SJCRH30 (cell line): ENCODE measurements around the gene APEX1. TPM values are rescaled to one million over a fixed set of nuclear protein-coding genes. Genes with fewer than 3 reads are reported as not detected.

Source experiments
- DNase-seq, 2 experiments: peaks; one replicate each; pipeline ENCODE4 v3.0.0-alpha.2; 2015 to 2020
- H3K27ac ChIP-seq: fragments of 250-450 bp; sonication (Bioruptor Pico); 2 replicates; pipeline ENCODE4 v1.5.1; 2020; ENCODE audit warnings: mild to moderate bottlenecking, moderate library complexity
- H3K27me3 ChIP-seq: fragments of 250-450 bp; sonication (Bioruptor Pico); 2 replicates; pipeline ENCODE4 v1.5.1; 2020; ENCODE audit warnings: mild to moderate bottlenecking, moderate library complexity
- H3K36me3 ChIP-seq: fragments of 250-450 bp; sonication (Bioruptor Pico); 2 replicates; pipeline ENCODE4 v1.5.1; 2020; ENCODE audit warnings: mild to moderate bottlenecking, moderate library complexity
- H3K4me1 ChIP-seq: fragments of 250-450 bp; sonication (Bioruptor Pico); 2 replicates; pipeline ENCODE4 v1.5.1; 2020; ENCODE audit warnings: mild to moderate bottlenecking, moderate library complexity
- H3K4me3 ChIP-seq: fragments of 250-450 bp; sonication (Bioruptor Pico); 2 replicates; pipeline ENCODE4 v1.5.1; 2020; ENCODE audit warnings: mild to moderate bottlenecking, moderate library complexity
- H3K9me3 ChIP-seq: fragments of 250-450 bp; sonication (Bioruptor Pico); replicated peaks from 2 replicates; pipeline ENCODE4 v1.5.1; 2020; ENCODE audit warnings: mild to moderate bottlenecking, moderate library complexity
- total RNA-seq: library from RNA; depleted of rRNA; stranded (reverse); fragments of >200 nt; shearing (Covaris generic); gene quantifications from 2 replicates; pipeline ENCODE4 v1.2.3, GENCODE V29; 2014

Gene APEX1
- total RNA-seq, 1 experiment from 2014 or later = 235 TPM

- Histone ChIP-seq H3K27me3 (no peaks in the 10 kb centered on the region), H3K27ac (peak overlapping the region; percentile 98), H3K9me3 (no peaks in the 10 kb centered on the region), H3K4me1 (no peaks in the 10 kb centered on the region), H3K36me3 (peaks cover 22% of the 10 kb centered on the region), H3K4me3 (peak overlapping the region; percentile 80)
- DNase-seq = no peak
These were observed 602 bp downstream of the APEX1 start for GRCh38 chr14:20455355-20456300.

- no peaks in the 10 kb centered on the region for H3K27me3 ChIP-seq
- no peak overlapping the region for H3K4me3 ChIP-seq
- H3K36me3 ChIP-seq = peaks cover 20% of the 10 kb centered on the region
- no peak overlapping the region for H3K27ac ChIP-seq
- H3K4me1 ChIP-seq = no peaks in the 10 kb centered on the region
- no peaks in the 10 kb centered on the region for H3K9me3 ChIP-seq
- DNase-seq = no peak
These were observed 1.9 kb downstream of the APEX1 start for GRCh38 chr14:20456971-20457370.

GRCh38 chr14:20458031-20458789 lies 3.2 kb downstream of the APEX1 start:
- no peak for DNase-seq
- no peaks in the 10 kb centered on the region for H3K9me3 ChIP-seq
- H3K27me3 ChIP-seq = no peaks in the 10 kb centered on the region
- H3K36me3 ChIP-seq = peaks cover 20% of the 10 kb centered on the region
- 0 out of 2 replicates have a peak, but pooled peaks cover 2% of the 10 kb centered on the region for H3K4me1 ChIP-seq
- H3K4me3 ChIP-seq = no peak overlapping the region
- H3K27ac ChIP-seq = no peak overlapping the region

GRCh38 chr14:20460458-20461224 lies 5.6 kb downstream of the APEX1 start:
- peak overlapping the region; percentile 72 for H3K4me3 ChIP-seq
- peak overlapping the region; percentile 39; the same call in 1 of the 2 replicates for H3K27ac ChIP-seq
- no peaks in the 10 kb centered on the region for H3K9me3 ChIP-seq
- 0 out of 2 replicates have a peak, but pooled peaks cover 2% of the 10 kb centered on the region for H3K4me1 ChIP-seq
- no peak for DNase-seq
- H3K27me3 ChIP-seq = no peaks in the 10 kb centered on the region
- peaks cover 20% of the 10 kb centered on the region for H3K36me3 ChIP-seq

GRCh38 chr14:20461225-20462141 lies 6.5 kb downstream of the APEX1 start, which contains the start of gene PIP4P1:
TSS of gene PIP4P1 (minus strand) at chr14:20461434. CDS start at chr14:20461325, 109 bp downstream.
- Histone ChIP-seq H3K36me3 (peaks cover 17% of the 10 kb centered on the region), H3K4me3 (peak within 1 kb of the TSS; percentile 72), H3K9me3 (no peaks in the 10 kb centered on the region), H3K27ac (peak within 1 kb of the TSS; percentile 54), H3K4me1 (0 out of 2 replicates have a peak, but pooled peaks cover 2% of the 10 kb centered on the region), H3K27me3 (no peaks in the 10 kb centered on the region)
- DNase-seq = peak; percentile 98 to 99

- Histone ChIP-seq H3K36me3 (no peaks in the 10 kb centered on the region; the same call in 1 of the 2 replicates), H3K9me3 (no peaks in the 10 kb centered on the region), H3K27ac (no peak overlapping the region), H3K4me1 (peaks cover 4% of the 10 kb centered on the region; the same call in 1 of the 2 replicates), H3K27me3 (no peaks in the 10 kb centered on the region), H3K4me3 (peak overlapping the region; percentile 85)
- peak in 1 of 2 experiments; percentile 17 for DNase-seq
These were observed 13.8 kb downstream of the APEX1 start for GRCh38 chr14:20468764-20469241.

- peak; percentile 86 to 91 for DNase-seq
- H3K27me3 ChIP-seq = no peaks in the 10 kb centered on the region
- peaks cover 4% of the 10 kb centered on the region; the same call in 1 of the 2 replicates for H3K36me3 ChIP-seq
- peak within 1 kb of the TSS; percentile 85 for H3K4me3 ChIP-seq
- no peaks in the 10 kb centered on the region for H3K9me3 ChIP-seq
- H3K4me1 ChIP-seq = peaks cover 4% of the 10 kb centered on the region; the same call in 1 of the 2 replicates
- peak within 1 kb of the TSS; percentile 32 for H3K27ac ChIP-seq
These were observed 14.3 kb downstream of the APEX1 start, which contains the start of gene PNP for GRCh38 chr14:20469242-20469889. TSS of gene PNP (plus strand) at chr14:20469406. CDS start at chr14:20469525, 119 bp downstream.

GRCh38 chr14:20469890-20470602 lies 15.0 kb downstream of the APEX1 start:
- H3K27ac ChIP-seq = peak overlapping the region; percentile 32
- peak; percentile 21 to 40 for DNase-seq

DNA sequence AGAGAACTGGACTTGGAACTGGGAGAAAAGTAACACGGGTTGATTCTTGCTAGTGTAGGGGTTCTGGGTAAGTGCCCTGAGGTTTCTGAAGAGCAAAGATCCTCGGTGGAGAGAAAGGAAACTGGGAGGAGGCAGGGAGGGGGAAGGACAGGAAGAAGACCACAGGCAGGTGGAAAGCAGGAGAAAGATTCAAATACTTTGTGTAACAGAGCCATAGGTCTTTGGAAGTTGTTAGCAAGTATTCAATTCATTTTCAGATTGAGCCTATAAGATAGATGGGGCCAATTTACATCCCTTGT lies 15.5 kb downstream of the APEX1 start:
- H3K27me3 ChIP-seq = no peaks in the 10 kb centered on the region
- DNase-seq = peak in 1 of 2 experiments; percentile 23
- H3K4me3 ChIP-seq = peak overlapping the region; percentile 85
- peaks cover 4% of the 10 kb centered on the region; the same call in 1 of the 2 replicates for H3K4me1 ChIP-seq
- no peaks in the 10 kb centered on the region for H3K9me3 ChIP-seq
- no peak overlapping the region for H3K27ac ChIP-seq
- H3K36me3 ChIP-seq = peaks cover 12% of the 10 kb centered on the region; the same call in 1 of the 2 replicates

More at GRCh38 chr14:20469890-20470602, 15.0 kb downstream of the APEX1 start:
- H3K36me3 ChIP-seq = peaks cover 10% of the 10 kb centered on the region; the same call in 1 of the 2 replicates
- no peaks in the 10 kb centered on the region for H3K27me3 ChIP-seq
- H3K9me3 ChIP-seq = no peaks in the 10 kb centered on the region
- H3K4me1 ChIP-seq = peaks cover 4% of the 10 kb centered on the region; the same call in 1 of the 2 replicates
- peak overlapping the region; percentile 85 for H3K4me3 ChIP-seq

DNA sequence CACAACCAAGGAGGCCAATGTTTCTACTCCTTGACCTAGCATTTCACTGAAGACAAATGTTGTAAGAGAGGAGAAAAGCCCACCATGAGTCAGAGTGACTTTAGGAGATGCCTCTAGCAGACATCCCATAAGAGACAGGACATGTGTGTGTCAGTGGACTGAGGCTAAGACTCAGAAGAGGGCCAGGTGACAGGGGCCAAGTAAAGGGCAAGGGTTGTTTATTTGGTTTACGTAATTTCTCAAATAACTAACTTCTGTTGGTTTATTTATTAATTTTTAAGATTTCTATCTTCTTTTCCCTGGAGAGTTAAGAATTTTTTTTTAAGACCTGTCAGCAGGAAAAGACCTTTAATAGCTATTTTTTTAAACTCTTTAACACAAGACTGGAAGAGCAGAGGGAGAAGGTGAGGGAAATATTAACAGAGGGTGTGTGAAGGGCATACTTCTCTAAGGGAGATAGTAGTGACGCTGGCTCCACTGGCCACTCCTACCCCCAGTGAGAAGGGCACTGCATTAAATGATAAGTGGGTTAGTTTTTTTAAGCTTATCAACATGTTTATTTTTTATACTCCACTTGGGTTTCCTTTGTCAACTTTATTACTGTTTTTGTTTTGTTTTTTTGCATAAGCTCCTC lies 17.6 kb downstream of the APEX1 start:
- Histone ChIP-seq H3K27ac (no peak overlapping the region), H3K9me3 (no peaks in the 10 kb centered on the region), H3K27me3 (no peaks in the 10 kb centered on the region), H3K36me3 (peaks cover 23% of the 10 kb centered on the region; the same call in 1 of the 2 replicates), H3K4me1 (peaks cover 4% of the 10 kb centered on the region; the same call in 1 of the 2 replicates), H3K4me3 (no peak overlapping the region)
- DNase-seq = no peak

GRCh38 chr14:20476776-20477175 lies 21.8 kb downstream of the APEX1 start:
- Histone ChIP-seq H3K27me3 (no peaks in the 10 kb centered on the region), H3K9me3 (no peaks in the 10 kb centered on the region), H3K4me3 (no peak overlapping the region), H3K27ac (no peak overlapping the region), H3K36me3 (peaks cover 23% of the 10 kb centered on the region; the same call in 1 of the 2 replicates), H3K4me1 (no peaks in the 10 kb centered on the region)
- no peak for DNase-seq
